Adrenal gland (tissue), 5 donors: ENCODE results near the gene PPM1E.

Source experiments
- CTCF ChIP-seq, 6 experiments: fragments of 450-650 bp in 4 of 6; fragments of 200-600 bp in 2 of 6; sonication (generic) in 1 of 6; IDR thresholded peaks; 1 replicate in 5 of 6; 2 replicates in 1 of 6; pipeline versions ENCODE4 v1.5.1 to v1.8.0; 2016 to 2021; ENCODE audit warnings: antibody characterized with exemption in 6 of 6, mild to moderate bottlenecking in 2 of 6, moderate library complexity in 1 of 6
- POLR2A ChIP-seq, 2 donors: fragments of 450-650 bp; IDR thresholded peaks; one replicate each; pipeline ENCODE4 v1.6.1; 2017; ENCODE audit warnings: antibody characterized with exemption in 2 of 2, mild to moderate bottlenecking in 2 of 2, moderate library complexity in 1 of 2
- donor health status: DM: no; HTN: no; CAD: no.

DNA sequence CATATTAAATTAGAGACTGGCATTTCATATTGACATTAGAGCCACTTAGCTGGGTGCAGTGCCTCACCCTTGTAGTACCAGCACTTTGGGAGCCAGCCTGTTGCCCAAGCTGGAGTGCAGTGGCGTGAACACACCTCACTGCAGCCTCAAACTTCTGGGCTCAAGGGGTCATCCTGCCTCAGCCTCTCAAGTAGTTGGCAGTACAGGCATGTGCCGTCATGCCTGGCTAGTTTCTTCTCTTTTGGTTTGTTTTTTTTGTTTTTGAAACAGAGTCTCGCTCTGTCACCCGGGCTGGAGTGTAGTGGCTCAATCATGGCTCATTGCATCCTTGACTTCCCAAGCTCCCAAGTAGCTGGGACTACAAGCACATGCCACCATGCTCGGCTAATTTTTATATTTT is 8.7 kb downstream of the PPM1E start:
- no peak for TF ChIP-seq POLR2A (IDR thresholded peaks at IDR 0.05)
- no peak for TF ChIP-seq CTCF (IDR thresholded peaks at IDR 0.05)
